Neural progenitor cell (in vitro differentiated cells): Measurements from ENCODE around the gene KLHL28. TPM values are rescaled to one million over a fixed set of nuclear protein-coding genes. Genes with fewer than 3 reads are reported as not detected.

Source experiments
- DNase-seq: peaks from one replicate; pipeline ENCODE4 v3.0.0-alpha.2; 2016; ENCODE audit warnings: low spot score
- H2AFZ ChIP-seq: fragments of 200-600 bp; sonication (generic); replicated peaks from 2 replicates; pipeline ENCODE4 v1.6.1; 2016; ENCODE audit warnings: antibody characterized with exemption
- H3F3A ChIP-seq: fragments of 200-600 bp; sonication (generic); 2 replicates; pipeline ENCODE4 v1.6.1; 2016; ENCODE audit warnings: antibody characterized with exemption, low read depth
- H3K27ac ChIP-seq: fragments of 200-600 bp; sonication (generic); 2 replicates; pipeline ENCODE4 v1.5.1; 2016; ENCODE audit warnings: mild to moderate bottlenecking
- H3K27me3 ChIP-seq: fragments of 200-600 bp; sonication (generic); 2 replicates; pipeline ENCODE4 v1.6.1; 2016; ENCODE audit warnings: mild to moderate bottlenecking, moderate library complexity
- H3K36me3 ChIP-seq: fragments of 200-600 bp; sonication (generic); 2 replicates; pipeline ENCODE4 v1.5.1; 2016
- H3K4me1 ChIP-seq: fragments of 200-600 bp; sonication (generic); 2 replicates; pipeline ENCODE4 v1.6.1; 2016; ENCODE audit warnings: mixed run types
- H3K4me2 ChIP-seq: fragments of 200-600 bp; sonication (generic); 2 replicates; pipeline ENCODE4 v1.6.1; 2016
- H3K4me3 ChIP-seq: fragments of 200-600 bp; sonication (generic); 2 replicates; pipeline ENCODE4 v1.5.1; 2016
- H3K79me2 ChIP-seq: fragments of 200-600 bp; sonication (generic); 2 replicates; pipeline ENCODE4 v1.6.1; 2016; ENCODE audit warnings: low read depth
- H3K9ac ChIP-seq: fragments of 200-600 bp; sonication (generic); 2 replicates; pipeline ENCODE4 v1.6.1; 2016
- H3K9me3 ChIP-seq: fragments of 200-600 bp; sonication (generic); 2 replicates; pipeline ENCODE4 v1.5.1; 2016; ENCODE audit warnings: low read depth
- H4K20me1 ChIP-seq: fragments of 200-600 bp; sonication (generic); 2 replicates; pipeline ENCODE4 v1.6.1; 2016; ENCODE audit warnings: low read depth
- H3K27ac Mint-ChIP-seq: 3 replicates; pipeline ENCODE4 v1.8.0; 2021; ENCODE audit warnings: mixed read lengths
- H3K27me3 Mint-ChIP-seq: 2 replicates; pipeline ENCODE4 v1.8.0; 2022; ENCODE audit warnings: low read depth, mild to moderate bottlenecking, inconsistent platforms, moderate library complexity, mixed read lengths; ENCODE audit not compliant: insufficient read depth
- H3K36me3 Mint-ChIP-seq: 3 replicates; pipeline ENCODE4 v1.8.0; 2021; ENCODE audit warnings: mixed read lengths
- H3K4me1 Mint-ChIP-seq: 3 replicates; pipeline ENCODE4 v1.8.0; 2021; ENCODE audit warnings: mixed read lengths
- H3K4me3 Mint-ChIP-seq: 3 replicates; pipeline ENCODE4 v1.8.0; 2021; ENCODE audit warnings: mild to moderate bottlenecking, moderate library complexity, mixed read lengths
- H3K9me3 Mint-ChIP-seq: 3 replicates; pipeline ENCODE4 v1.8.0; 2020; ENCODE audit warnings: mixed read lengths
- CTCF ChIP-seq: fragments of 200-600 bp; sonication (generic); IDR thresholded peaks from 2 replicates; pipeline ENCODE4 v1.5.1; 2017; ENCODE audit warnings: antibody characterized with exemption, mild to moderate bottlenecking
- EZH2 ChIP-seq: fragments of 200-600 bp; sonication (generic); IDR thresholded peaks from 2 replicates; pipeline ENCODE4 v1.6.1; 2017; ENCODE audit warnings: antibody characterized with exemption, mild to moderate bottlenecking, moderate library complexity
- EZH2phosphoT487 ChIP-seq: fragments of 200-600 bp; sonication (generic); IDR thresholded peaks from 2 replicates; pipeline ENCODE4 v1.6.1; 2017; ENCODE audit warnings: antibody characterized with exemption
- total RNA-seq: library from RNA; depleted of rRNA; stranded (reverse); fragments of >200 nt; gene quantifications from 2 replicates; pipeline ENCODE4 v1.2.3, GENCODE V29; 2015; ENCODE audit warnings: low replicate concordance

Gene KLHL28
- total RNA-seq, 1 donor from 2014 or later: 21.8 TPM

- peak overlapping the region; percentile 69 for H3K9ac ChIP-seq
- peak overlapping the region; percentile 78 for H3K4me3 ChIP-seq
- H3K36me3 ChIP-seq: no peaks in the 10 kb centered on the region
- H2AFZ ChIP-seq: no peak overlapping the region
- no peaks in the 10 kb centered on the region for H3K27me3 Mint-ChIP-seq
- H3K79me2 ChIP-seq: peaks cover 92% of the 10 kb centered on the region
- peaks cover 34% of the 10 kb centered on the region for H4K20me1 ChIP-seq
- peaks cover 29% of the 10 kb centered on the region for H3K4me1 Mint-ChIP-seq
- peaks cover 20% of the 10 kb centered on the region for H3F3A ChIP-seq
- no peaks in the 10 kb centered on the region for H3K27me3 ChIP-seq
- H3K9me3 ChIP-seq: no peaks in the 10 kb centered on the region
- H3K27ac ChIP-seq: no peak overlapping the region
- H3K4me1 ChIP-seq: peaks cover 20% of the 10 kb centered on the region
- H3K4me3 Mint-ChIP-seq: no peak overlapping the region
- peaks cover 48% of the 10 kb centered on the region for H3K9me3 Mint-ChIP-seq
- no peak overlapping the region for H3K27ac Mint-ChIP-seq
- H3K36me3 Mint-ChIP-seq: peaks cover 32% of the 10 kb centered on the region
- H3K4me2 ChIP-seq: peak overlapping the region; percentile 99
- DNase-seq: peak; percentile 51
- TF ChIP-seq EZH2phosphoT487 (no peak), EZH2 (no peak), CTCF (no peak)
These were observed 2.1 kb upstream of the KLHL28 start for GRCh38 chr14:44963775-44964380.

- peak; percentile 35 for DNase-seq
- peak overlapping the region; percentile 85 for H3K27ac Mint-ChIP-seq
- Histone ChIP-seq H3K9ac (peak overlapping the region; percentile 69), H3K36me3 (no peaks in the 10 kb centered on the region), H3K4me2 (peak overlapping the region; percentile 99), H2AFZ (peak overlapping the region; percentile 83), H3K9me3 (no peaks in the 10 kb centered on the region), H3K79me2 (peaks cover 92% of the 10 kb centered on the region), H3K27me3 (no peaks in the 10 kb centered on the region), H4K20me1 (peaks cover 40% of the 10 kb centered on the region), H3K27ac (no peak overlapping the region), H3F3A (peaks cover 20% of the 10 kb centered on the region), H3K4me1 (peaks cover 20% of the 10 kb centered on the region), H3K4me3 (peak overlapping the region; percentile 78)
- H3K9me3 Mint-ChIP-seq: peaks cover 41% of the 10 kb centered on the region
- H3K4me3 Mint-ChIP-seq: no peak overlapping the region
- peaks cover 29% of the 10 kb centered on the region for H3K4me1 Mint-ChIP-seq
- no peaks in the 10 kb centered on the region for H3K27me3 Mint-ChIP-seq
- TF ChIP-seq CTCF (no peak), EZH2phosphoT487 (no peak), EZH2 (no peak)
- peaks cover 26% of the 10 kb centered on the region for H3K36me3 Mint-ChIP-seq
These were observed 1.3 kb upstream of the KLHL28 start for GRCh38 chr14:44963044-44963528.

- Histone ChIP-seq H4K20me1 (peaks cover 46% of the 10 kb centered on the region), H3K27ac (peak overlapping the region; percentile 26), H3K79me2 (peaks cover 92% of the 10 kb centered on the region), H3F3A (peaks cover 20% of the 10 kb centered on the region), H3K4me2 (peak overlapping the region; percentile 99), H3K9ac (peak overlapping the region; percentile 69), H2AFZ (peak overlapping the region; percentile 83), H3K4me3 (peak overlapping the region; percentile 78), H3K4me1 (peaks cover 15% of the 10 kb centered on the region), H3K9me3 (no peaks in the 10 kb centered on the region), H3K27me3 (no peaks in the 10 kb centered on the region), H3K36me3 (no peaks in the 10 kb centered on the region)
- TF ChIP-seq CTCF (no peak), EZH2phosphoT487 (no peak), EZH2 (no peak)
- Mint-ChIP-seq H3K27me3 (no peaks in the 10 kb centered on the region), H3K27ac (peak overlapping the region; percentile 85), H3K4me3 (no peak overlapping the region), H3K36me3 (peaks cover 24% of the 10 kb centered on the region), H3K9me3 (peaks cover 38% of the 10 kb centered on the region), H3K4me1 (peaks cover 27% of the 10 kb centered on the region)
- peak; percentile 66 for DNase-seq
These were observed 742 bp upstream of the KLHL28 start for GRCh38 chr14:44962334-44963043.
